ENCODE measurements around the gene MYO18B.

MYO18B gene

GRCh38 chr22:25714070-25714469 is 27.9 kb upstream of the MYO18B start:
- no peak for ATAC-seq
- TF ChIP-seq, protein P1, sequence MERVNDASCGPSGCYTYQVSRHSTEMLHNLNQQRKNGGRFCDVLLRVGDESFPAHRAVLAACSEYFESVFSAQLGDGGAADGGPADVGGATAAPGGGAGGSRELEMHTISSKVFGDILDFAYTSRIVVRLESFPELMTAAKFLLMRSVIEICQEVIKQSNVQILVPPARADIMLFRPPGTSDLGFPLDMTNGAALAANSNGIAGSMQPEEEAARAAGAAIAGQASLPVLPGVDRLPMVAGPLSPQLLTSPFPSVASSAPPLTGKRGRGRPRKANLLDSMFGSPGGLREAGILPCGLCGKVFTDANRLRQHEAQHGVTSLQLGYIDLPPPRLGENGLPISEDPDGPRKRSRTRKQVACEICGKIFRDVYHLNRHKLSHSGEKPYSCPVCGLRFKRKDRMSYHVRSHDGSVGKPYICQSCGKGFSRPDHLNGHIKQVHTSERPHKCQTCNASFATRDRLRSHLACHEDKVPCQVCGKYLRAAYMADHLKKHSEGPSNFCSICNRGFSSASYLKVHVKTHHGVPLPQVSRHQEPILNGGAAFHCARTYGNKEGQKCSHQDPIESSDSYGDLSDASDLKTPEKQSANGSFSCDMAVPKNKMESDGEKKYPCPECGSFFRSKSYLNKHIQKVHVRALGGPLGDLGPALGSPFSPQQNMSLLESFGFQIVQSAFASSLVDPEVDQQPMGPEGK (CRISPR knock-in tag; IDR thresholded peaks at IDR 0.05; ENCODE audit: borderline replicate concordance), result no peak
- TF ChIP-seq SNAI2 (CRISPR knock-in tag; IDR thresholded peaks at IDR 0.05), result no peak
- TF ChIP-seq TOX (CRISPR knock-in tag; IDR thresholded peaks at IDR 0.05; ENCODE audit: borderline replicate concordance), result no peak
- no peak for TF ChIP-seq ISL1 (CRISPR knock-in tag; IDR thresholded peaks at IDR 0.05)
- no peak for TF ChIP-seq CSRNP3 (CRISPR knock-in tag; IDR thresholded peaks at IDR 0.05)
- TF ChIP-seq TCF4 (CRISPR knock-in tag; IDR thresholded peaks at IDR 0.05; ENCODE audit: borderline replicate concordance), result no peak
- TF ChIP-seq CSDC2 (CRISPR knock-in tag; IDR thresholded peaks at IDR 0.05), result no peak
- TF ChIP-seq ZNF70 (CRISPR knock-in tag; IDR thresholded peaks at IDR 0.05), result no peak
- no peak for TF ChIP-seq GLIS3 (CRISPR knock-in tag; IDR thresholded peaks at IDR 0.05)
- TF ChIP-seq TSHZ2 (CRISPR knock-in tag; IDR thresholded peaks at IDR 0.05), result no peak
- no peak for TF ChIP-seq PPARA (CRISPR knock-in tag; IDR thresholded peaks at IDR 0.05; ENCODE audit: borderline replicate concordance)
- no peak for TF ChIP-seq BACH2 (CRISPR knock-in tag; IDR thresholded peaks at IDR 0.05; ENCODE audit: borderline replicate concordance)
- no peak for TF ChIP-seq ZFP30 (CRISPR knock-in tag; IDR thresholded peaks at IDR 0.05)
- TF ChIP-seq RARB (CRISPR knock-in tag; IDR thresholded peaks at IDR 0.05), result no peak
- no peak for TF ChIP-seq ZFP3 (CRISPR knock-in tag; IDR thresholded peaks at IDR 0.05)
- no peak for TF ChIP-seq ESRRG (CRISPR knock-in tag; IDR thresholded peaks at IDR 0.05)
- TF ChIP-seq ZNF565 (CRISPR knock-in tag; conservative IDR thresholded peaks at IDR 0.05; ENCODE audit: low read depth), result no peak

- ATAC-seq, result no peak
- TF ChIP-seq CSRNP3 (CRISPR knock-in tag; IDR thresholded peaks at IDR 0.05) (no peak), ARNTL (CRISPR knock-in tag; IDR thresholded peaks at IDR 0.05; ENCODE audit: borderline replicate concordance, low read depth) (no peak), CSDC2 (CRISPR knock-in tag; IDR thresholded peaks at IDR 0.05) (no peak), TSHZ2 (CRISPR knock-in tag; IDR thresholded peaks at IDR 0.05) (no peak), ISL1 (CRISPR knock-in tag; IDR thresholded peaks at IDR 0.05) (no peak)
Measured at GRCh38 chr22:25714739-25715138, 27.2 kb upstream of the MYO18B start.

DNA sequence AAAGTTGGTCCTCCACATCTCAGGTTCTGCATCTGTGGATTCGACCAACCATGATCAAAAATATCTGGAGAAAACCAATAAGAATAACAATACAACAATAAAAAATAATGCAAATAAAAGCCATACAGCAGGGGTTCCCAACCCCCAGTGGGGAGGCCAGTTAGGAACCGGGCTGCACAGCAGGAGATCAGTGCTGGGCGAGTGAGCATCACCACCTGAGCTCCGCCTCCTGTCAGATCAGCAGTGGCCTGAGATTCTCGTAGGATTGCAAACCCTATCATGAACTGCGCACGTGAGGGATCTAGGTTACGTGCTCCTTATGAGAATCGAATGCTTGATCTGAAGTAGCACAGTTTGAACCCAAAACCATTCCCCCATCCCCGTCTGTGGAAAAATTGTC is 25.4 kb upstream of the MYO18B start:
- no peak for ATAC-seq
- TF ChIP-seq ZNF8 (CRISPR knock-in tag; IDR thresholded peaks at IDR 0.05) (no peak), CSDC2 (CRISPR knock-in tag; IDR thresholded peaks at IDR 0.05) (no peak), SNAI2 (CRISPR knock-in tag; IDR thresholded peaks at IDR 0.05) (no peak), ESRRG (CRISPR knock-in tag; IDR thresholded peaks at IDR 0.05) (no peak), ARNTL (CRISPR knock-in tag; IDR thresholded peaks at IDR 0.05; ENCODE audit: borderline replicate concordance, low read depth) (no peak)
